Measurements from ENCODE around the gene ZNHIT3.

ZNHIT3 gene

DNA sequence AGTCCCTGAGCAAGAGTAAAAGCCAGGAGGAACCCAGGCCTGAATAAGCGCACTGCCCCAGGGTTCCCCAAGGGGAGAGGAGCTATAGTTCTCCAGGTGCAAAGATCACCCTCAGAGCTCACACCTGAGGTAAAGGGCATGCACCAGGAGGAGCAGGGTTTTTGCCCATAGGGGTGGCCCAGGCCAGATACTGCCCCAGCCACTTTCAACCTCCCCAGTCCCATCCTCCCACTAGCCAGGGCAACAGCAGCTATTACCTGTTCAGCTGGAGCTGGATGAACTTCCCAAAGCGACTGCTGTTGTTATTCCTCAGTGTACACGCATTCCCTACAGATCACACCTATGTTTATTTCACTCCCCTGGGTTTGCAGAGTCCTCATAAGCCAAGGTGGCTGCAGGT, 28.4 kb downstream of the ZNHIT3 start:
- DNase-seq: no peak

DNA sequence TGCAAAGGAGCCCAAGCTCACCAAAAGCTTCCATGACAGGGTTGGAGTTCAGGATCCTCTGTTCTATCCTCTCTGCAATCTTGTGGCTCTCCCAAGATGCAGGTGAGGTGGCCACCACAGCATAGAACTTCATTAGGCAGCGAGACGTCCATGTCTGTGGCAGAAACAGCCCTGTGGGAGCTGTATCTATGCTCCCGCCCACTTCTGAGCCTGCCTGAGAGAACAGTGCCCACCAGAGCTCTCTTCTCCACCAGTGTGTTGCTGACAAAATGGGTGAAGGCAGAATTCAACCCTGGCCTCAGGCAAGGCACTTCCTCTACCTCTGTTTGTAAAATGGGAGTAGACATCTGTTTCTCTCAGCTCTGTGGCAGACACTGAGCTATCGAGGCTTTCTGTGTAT, 29.4 kb downstream of the ZNHIT3 start:
- no peak for DNase-seq

DNA sequence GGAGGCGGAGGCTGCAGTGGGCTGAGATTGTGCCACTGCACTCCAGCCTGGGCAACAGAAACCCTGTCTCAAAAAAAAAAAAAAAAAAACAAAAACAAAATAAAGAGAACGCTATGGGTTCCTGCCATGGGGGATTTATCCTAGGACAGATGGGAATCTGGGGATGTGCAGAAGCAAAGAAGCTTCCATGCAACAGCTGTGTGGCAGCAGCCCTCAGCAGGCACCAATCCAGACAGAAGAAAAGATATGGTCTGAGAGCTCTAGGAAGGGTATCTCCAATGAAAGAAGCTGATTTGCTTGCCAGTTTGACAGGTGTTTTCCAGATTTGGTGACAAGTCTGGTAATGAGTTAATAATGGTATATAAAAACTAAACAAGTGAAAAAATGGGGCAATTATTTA, 36.6 kb downstream of the ZNHIT3 start:
- DNase-seq: no peak

DNA sequence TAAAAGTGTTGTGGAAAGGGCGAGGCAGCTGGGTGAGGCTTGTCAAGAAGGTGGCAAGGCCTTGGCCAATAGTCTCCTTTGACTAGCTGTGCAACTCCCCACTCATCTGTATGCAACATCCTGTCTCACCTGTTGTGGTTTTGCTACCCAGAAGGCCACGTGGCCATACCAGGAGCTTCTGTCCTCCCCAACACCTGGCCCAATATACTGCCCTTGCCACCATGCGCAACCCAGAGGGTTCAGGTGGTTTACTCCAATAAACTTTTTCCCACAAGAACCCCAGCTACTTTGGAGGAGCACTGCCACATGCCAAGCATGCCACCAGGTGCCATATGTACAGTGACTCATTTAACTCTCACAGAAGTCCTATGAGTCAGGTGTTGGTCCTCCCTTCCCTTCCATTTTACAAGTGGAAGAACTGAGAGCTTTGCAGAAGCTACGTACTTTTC, 38.0 kb downstream of the ZNHIT3 start:
- DNase-seq: no peak

DNA sequence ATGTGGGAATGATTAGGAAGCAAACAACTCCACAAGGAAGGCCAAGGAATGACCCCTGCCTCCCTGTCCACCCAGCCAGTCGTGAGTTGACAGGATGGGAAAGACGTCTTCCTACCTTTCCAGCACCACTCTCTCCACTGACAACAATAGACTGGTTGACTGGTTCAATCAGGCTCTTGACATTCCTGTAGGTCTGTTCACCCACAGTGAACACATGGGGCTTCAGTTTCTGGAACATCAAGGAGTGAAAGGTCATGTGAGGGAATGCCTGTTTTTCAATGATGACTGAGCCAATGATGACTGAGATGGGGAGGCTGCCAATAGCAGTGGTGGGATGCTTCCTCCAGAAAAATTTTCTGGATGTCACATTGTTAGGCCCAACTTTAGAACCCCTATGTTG, 38.6 kb downstream of the ZNHIT3 start:
- no peak for DNase-seq

DNA sequence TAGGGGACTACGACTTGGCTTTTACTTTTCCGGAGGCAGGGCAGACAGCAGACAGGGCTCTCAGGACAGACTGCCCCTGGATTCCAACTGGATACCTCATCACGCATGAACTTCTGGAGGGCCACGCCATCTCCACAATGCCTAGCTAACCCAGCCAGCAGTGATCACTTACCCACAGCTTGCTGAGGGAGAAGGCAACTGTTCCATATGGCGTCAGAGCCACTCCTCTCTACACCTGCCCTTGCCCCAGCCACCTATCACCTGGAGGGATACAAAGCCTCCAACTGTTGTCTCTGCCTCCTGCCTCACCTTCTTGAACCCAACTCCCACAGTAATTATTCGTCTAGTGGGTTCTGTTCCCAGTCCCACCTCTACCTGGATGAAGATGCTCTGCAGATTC, 39.4 kb downstream of the ZNHIT3 start:
- DNase-seq: no peak

DNA sequence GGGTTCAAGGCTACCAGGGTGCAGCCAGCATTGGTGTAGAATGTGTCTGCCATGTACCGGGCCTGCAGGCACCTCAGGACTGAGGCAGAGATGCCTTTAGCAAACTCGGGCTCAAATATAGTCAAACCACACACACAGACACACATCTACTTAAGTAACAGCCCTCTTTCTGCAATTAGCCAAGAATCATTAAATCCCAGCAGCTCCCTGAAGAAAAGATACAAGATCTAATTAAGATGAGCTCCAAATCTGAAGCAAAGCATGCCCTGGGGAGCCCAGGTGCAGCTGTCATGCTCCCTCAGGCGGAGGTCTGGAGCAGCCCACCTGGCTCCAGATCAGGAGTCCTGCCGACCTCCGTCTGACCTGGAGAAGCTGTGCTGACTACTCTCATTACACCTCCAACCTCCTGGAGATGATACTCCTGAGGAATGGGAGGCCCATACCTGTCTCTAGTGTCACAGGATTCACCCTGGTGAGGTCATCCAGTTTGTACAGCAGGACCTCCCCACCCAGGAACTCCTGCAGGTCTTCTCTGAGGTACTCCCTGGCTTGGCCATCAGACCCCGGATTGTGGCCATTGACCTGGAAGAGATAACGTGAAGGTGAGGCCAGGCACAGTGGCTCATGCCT, 41.3 kb downstream of the ZNHIT3 start:
- no peak for DNase-seq

DNA sequence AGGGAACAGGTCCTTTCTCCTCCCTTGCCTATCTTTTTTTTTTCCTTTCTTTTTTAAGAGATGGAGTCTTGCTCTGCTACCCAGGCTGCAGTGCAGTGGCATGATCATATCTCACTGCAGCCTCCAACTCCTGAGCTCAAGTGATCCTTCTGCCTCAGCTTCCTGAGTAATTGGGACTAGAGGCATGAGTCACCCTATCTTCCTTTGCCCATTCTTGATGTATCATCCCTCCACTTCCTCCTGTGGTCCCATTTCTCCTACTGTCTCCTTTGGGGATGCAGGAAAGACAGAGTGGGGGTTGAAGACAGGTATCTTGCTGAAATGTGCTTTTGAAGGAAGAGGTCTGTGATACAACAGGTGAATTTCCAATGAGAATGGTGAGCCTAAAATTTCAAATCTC, 42.6 kb downstream of the ZNHIT3 start:
- DNase-seq: no peak

DNA sequence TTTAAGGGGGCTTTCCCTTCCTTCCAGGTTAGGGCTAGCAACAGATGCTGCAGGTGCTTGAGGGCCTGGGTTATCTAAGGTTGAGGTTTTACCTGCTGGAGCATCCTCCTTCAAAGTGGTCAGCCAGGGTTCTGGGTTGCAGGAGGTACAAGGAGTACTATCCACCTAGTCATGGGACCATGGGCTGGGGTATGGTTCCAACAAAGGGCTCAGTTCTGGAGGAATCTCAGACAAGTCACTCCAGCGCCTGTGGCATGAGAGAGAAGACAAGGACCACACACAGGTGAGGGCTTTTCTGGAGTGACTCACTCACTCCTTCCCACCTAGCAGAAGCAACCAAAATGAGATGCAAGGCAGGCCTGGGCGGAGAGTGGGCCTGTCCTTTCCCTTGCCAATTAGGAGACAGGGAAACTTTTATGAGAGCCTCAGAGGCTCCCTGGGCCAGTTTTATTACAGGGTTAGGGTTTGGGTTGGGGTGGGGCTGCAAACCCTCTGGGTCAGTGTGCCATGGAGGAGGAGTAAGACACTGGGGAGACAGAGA, 46.0 kb downstream of the ZNHIT3 start:
- DNase-seq: no peak

DNA sequence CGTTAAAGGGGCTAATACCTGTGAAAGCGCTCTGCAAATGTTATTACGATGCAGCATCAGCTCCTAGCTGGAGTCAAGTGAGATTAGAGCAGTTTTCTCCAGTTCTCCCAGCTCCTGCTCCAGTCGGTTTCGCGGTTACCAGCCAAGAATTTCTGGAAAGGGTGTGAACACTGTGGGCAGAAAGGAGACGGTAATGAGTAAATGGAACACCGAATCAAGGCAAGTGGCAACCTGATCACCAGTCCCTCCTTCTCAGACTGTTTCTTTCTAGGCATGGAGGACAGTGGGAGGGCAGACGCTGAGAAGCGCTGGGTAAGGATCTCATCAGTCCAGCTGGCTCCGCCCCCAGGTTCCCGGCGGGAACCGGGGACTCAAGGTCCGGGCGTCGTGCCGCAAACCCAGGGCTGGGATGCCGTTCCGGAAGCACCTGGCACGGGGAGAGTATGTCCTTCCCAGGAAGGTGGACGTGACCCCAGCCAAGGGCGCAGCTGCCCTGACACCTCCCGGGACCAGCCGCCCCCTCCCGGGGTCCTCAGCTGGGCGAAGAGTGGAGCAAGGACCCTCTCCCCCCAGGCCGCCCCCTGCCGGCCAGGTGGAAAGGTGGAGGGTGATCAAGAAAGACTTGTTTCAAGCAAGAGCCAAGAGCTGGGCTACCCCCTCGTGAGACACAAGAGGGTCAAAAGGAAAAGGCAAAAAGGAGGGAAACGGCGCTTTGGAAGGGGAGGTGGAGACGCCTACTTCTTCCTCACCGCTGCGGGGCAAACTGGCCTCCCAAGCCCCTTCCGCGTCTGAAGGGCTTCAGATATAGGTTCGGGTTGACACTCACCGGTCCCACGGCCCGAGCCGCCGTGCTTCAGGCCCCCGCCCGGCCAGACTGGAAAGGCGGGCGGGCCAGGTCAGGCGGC, 47.7 kb downstream of the ZNHIT3 start:
- peak; percentile 48 for DNase-seq

DNA sequence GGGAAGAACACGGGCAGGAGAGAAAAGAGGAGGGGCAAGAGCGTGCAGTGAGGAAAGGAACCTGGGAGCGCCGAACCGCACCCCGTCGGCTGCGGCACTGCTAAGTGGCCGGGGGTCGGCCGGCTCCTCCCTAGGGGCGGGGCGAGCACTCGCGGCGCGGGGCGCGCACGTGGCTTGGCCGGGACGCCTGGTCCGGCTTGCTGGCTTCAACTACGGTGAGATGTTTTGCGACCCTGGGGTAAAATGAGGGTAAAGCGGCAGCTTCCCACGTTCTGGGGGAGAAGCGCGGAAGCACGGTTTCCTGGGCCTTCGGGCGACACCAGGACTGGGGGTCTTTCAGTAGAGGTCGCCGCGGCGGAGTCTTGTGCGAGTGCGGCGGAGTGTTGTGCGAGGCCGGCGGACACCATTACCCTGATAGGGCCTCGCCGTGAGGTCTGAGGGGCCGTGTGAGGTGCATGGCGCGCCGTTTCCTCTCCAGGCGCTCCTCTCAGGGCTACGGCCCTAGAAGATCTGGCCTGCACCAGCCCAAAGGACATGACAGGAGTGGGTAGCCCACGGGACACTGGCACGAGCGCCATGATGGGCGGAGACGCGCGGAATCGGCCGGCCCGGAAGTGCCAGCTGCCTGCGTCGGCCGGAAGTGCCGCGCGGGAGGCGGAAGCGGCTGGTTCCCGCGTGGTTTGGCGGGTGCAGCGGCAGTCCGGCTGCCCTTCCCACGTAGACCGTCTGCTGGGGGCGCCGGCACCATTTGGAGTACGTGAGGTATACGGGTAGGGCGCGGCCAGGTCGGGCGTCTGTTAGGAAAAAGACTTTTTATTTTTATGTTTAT, 48.6 kb downstream of the ZNHIT3 start, which contains the start of the genes MYO19 and PIGW:
Gene MYO19 (minus strand): TSS at position 29 of the 829 bp plus-strand sequence. CDS start 2,330 bp downstream, outside the sequence.
Gene PIGW (plus strand): TSS at position 148 of the 829 bp plus-strand sequence. CDS start 2,115 bp downstream, outside the sequence.
- peak; percentile 84 for DNase-seq

DNA sequence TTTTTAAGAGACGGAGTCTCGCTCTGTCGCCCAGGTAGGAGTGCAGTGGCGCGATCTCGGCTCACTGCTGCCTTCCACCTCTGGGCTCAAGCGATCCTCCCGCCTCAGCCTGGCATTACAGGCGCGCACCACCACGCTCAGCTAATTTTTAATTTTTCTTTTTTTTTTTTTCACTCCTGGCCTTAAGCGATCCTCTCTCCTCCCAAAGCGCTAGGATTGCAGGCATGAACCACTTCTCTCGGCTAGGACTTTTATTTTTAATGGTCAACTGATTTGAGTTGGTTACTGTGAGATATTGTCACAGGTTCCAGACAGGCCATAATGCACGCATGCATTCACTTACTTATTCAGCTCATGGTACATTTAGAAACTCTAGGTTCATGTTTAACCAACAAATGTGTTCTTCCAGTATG, 49.2 kb downstream of the ZNHIT3 start:
- no peak for DNase-seq

DNA sequence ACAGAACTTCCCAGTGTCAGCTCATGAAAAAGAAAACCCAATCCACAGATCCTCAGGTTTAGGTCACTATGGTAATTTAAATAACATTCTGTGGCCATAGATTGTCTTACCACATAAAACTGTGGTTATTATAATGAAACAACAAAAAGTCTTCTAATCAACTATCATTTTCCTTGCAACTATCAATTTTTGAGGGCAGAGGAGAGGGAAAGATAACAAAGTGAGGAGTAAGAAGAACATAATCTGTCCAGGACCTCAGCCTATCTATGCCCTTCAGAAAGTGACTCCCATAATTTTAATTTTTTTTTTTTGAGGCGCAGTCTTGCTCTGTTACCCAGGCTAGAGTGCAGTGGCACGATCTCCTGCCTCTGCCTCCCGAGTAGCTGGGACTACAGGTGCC, 54.2 kb downstream of the ZNHIT3 start:
- no peak for DNase-seq

DNA sequence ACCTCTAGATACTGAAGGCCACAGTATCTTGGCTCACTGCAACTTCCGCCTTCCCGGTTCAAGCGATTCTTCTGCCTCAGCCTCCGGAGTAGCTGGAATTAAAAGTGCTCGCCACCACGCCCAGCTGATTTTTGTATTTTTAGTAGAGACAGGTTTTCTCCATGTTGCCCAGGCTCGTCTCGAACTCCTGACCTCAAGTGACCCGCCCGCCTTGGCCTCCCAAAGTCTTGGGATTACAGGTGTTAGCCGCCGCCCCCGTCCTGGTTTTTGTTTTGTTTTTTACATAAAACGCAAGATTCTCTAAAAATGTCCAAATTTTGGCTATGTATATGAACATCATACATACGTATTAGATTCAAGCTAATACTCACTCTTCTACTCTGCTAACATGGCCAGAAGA, 56.3 kb downstream of the ZNHIT3 start:
- DNase-seq: no peak

DNA sequence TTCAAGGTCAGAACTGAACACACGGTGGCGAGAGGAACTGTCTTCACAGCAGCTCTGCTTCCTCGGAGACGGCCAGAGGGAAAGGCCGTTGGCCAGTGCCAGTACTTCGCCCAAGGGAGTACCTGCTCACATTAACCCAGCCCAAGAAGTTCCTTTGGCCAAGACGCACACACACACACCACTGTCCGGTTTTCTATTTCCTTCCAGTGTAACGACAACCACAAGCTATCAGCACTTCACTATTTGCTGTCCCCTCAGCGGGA, 57.5 kb downstream of the ZNHIT3 start:
- DNase-seq: no peak

DNA sequence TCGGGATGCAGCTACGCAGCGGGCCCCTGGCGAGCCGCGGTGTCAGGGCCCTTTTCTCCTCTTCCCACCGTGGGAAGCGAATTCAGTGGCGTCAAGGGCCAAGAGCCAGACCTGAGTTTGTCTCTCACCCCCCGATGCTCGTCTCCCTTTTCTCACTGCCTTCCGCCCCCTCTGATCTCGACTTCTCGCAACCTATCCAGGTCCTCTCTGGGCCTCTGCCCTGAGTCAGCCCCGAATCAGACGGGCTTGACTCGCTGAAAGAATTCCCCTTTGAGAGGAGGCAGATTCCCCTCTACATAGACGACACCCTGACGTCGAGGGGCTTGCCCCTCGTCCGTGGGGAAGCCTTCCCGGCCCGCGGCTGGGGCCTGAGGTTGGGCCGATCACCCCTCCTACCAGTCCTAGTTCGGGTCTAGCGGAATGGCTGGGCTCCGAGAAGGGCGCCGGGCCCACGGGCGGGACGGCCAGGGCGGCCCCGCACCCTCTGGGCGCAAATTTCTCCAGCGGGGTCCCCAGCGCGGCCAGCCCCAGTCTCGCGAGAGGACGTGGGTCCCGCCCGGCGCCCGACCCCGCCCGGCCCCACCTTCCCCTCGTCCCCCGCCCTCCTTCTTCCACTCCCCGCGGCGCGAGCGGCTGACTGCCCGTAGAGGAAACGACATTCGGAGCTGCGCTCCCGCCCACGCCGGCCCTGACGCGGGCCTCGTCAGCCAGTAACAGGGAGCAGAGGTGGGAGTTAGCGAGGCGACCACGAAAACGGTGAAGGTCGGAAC, 58.0 kb downstream of the ZNHIT3 start, which contains the start of gene GGNBP2:
Gene GGNBP2 (plus strand): TSS at position 613 of the 770 bp plus-strand sequence. CDS start 806 bp downstream, outside the sequence.
- DNase-seq: peak; percentile 86

DNA sequence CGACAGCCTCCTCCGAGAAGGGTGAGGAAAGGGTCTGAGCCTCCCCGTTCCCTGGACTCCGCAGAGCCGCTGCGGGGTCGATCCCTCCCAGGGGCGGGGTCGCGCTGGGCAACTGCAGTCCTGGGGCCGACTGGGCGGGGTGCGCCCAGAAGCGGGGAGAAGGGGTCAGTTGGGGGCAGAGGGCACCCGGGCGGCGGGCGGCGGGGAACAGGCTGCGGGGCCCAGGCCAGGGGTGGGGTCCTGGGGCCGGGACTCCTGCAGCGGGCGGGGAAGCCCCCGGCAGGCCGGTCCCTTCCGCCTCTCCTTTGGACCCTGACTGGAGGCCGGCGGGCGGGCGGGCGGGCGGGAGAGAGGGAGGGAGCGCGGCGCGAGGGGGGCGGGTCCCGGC, 58.6 kb downstream of the ZNHIT3 start:
- no peak for DNase-seq
